Stomach (tissue), 4 donors: ENCODE results near the gene PPIL4.

Experiments used
- CTCF ChIP-seq, 7 experiments: fragments of 450-650 bp in 4 of 7; fragments of 200-600 bp in 3 of 7; sonication (generic) in 3 of 7; IDR thresholded peaks; one replicate each; pipeline ENCODE4 v1.5.1; 2016 to 2019; ENCODE audit warnings: antibody characterized with exemption in 7 of 7, control low read depth in 2 of 7, mild to moderate bottlenecking in 1 of 7
- EP300 ChIP-seq: sonication (generic); formaldehyde crosslinking; IDR thresholded peaks from one replicate; pipeline ENCODE4 v1.6.1; 2017; ENCODE audit warnings: antibody characterized with exemption

DNA sequence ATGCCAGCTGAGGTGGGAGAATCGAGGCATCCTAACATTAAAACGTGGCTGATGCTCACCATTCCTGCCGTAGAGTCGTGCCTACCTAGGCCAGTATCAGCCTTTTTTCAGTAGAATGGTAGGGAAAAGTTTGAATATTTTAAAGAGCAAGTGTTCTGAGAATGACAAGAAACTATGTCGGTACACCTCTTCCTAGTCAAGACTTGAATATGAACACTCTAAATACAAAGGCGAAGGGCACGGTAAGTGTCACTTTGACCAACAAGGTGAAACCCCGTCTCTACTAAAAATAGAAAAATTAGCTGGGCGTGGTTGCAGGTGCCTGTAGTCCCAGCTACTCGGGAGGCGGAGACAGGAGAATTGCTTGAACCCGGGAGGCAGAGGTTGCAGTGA, 21.3 kb upstream of the PPIL4 start:
- TF ChIP-seq CTCF (IDR thresholded peaks at IDR 0.05) (no peak), EP300 (no peak)
